HG03354 (cell line): ENCODE data around the gene MSTN.
A peak's percentile ranks its signal among the peaks of the same experiment; 100 is the strongest.
"Not testable (repeated sequence)": the region's sequence is repeated elsewhere in the genome, so short reads cannot be mapped to it uniquely, and the experiment has no call there.

Experiments
- ATAC-seq: cut with Tn5 transposase; IDR thresholded peaks from one replicate; pipeline ENCODE4 v1.9.1; 2021; ENCODE audit warnings: mild to moderate bottlenecking; ENCODE audit not compliant: unreplicated experiment, poor library complexity, severe bottlenecking

Gene MSTN

GRCh38 chr2:190068764-190069163 lies 6.2 kb upstream of the MSTN start:
- no peak for ATAC-seq

- ATAC-seq, result no peak
These were observed 3.3 kb upstream of the MSTN start for GRCh38 chr2:190065839-190066238.

GRCh38 chr2:190063624-190064023 lies 1.1 kb upstream of the MSTN start:
- no peak for ATAC-seq

GRCh38 chr2:190062053-190062452 lies 476 bp downstream of the MSTN start:
- ATAC-seq, result no peak

GRCh38 chr2:190060626-190061025 lies 1.9 kb downstream of the MSTN start:
- no peak for ATAC-seq

- no peak for ATAC-seq
These were observed 2.5 kb downstream of the MSTN start for GRCh38 chr2:190060019-190060418.

- no peak for ATAC-seq
These were observed 9.1 kb downstream of the MSTN start for GRCh38 chr2:190053426-190053825.

GRCh38 chr2:190052307-190052706 lies 10.2 kb downstream of the MSTN start:
- no peak for ATAC-seq

- ATAC-seq, result no peak
These were observed 11.3 kb downstream of the MSTN start for GRCh38 chr2:190051223-190051622.

GRCh38 chr2:190050001-190050400 lies 12.5 kb downstream of the MSTN start:
- no peak for ATAC-seq

GRCh38 chr2:190044866-190045265 lies 17.7 kb downstream of the MSTN start:
- ATAC-seq, result no peak

GRCh38 chr2:190043441-190043840 lies 19.1 kb downstream of the MSTN start:
- ATAC-seq, result no peak

GRCh38 chr2:190036071-190036470 lies 26.5 kb downstream of the MSTN start:
- no peak for ATAC-seq

GRCh38 chr2:190034417-190034816 lies 28.1 kb downstream of the MSTN start:
- not testable (repeated sequence) for ATAC-seq

GRCh38 chr2:190031969-190032618 lies 30.4 kb downstream of the MSTN start:
- peak; percentile 77 for ATAC-seq

- peak; percentile 78 for ATAC-seq
These were observed 38.7 kb downstream of the MSTN start for GRCh38 chr2:190023860-190024259.

GRCh38 chr2:190020720-190021119 lies 41.8 kb downstream of the MSTN start:
- no peak for ATAC-seq

GRCh38 chr2:190017837-190018236 lies 44.7 kb downstream of the MSTN start:
- ATAC-seq, result no peak

GRCh38 chr2:190015969-190016368 lies 46.6 kb downstream of the MSTN start:
- not testable (repeated sequence) for ATAC-seq
